Measurements from ENCODE around the gene OR52E2. TPM values are rescaled to one million over a fixed set of nuclear protein-coding genes. Genes with fewer than 3 reads are reported as not detected.

The OR52E2 gene
- total and polyA plus RNA-seq, 12 donors = not detected

GRCh38 chr11:5021996-5022395 is 37.4 kb downstream of the OR52E2 start:
- WGBS, 4 donors = 79 to 86% (median 81%) methylated on average over 2 of the region's 2 CpGs
- Histone ChIP-seq H3K4me1 (replicated peaks in 1 of 2) (no peaks in the 10 kb centered on the region), H3K4me3 (no peak overlapping the region), H3K27ac (no peak overlapping the region), H3K9me3 (replicated peaks in 1 of 3) (peaks cover 0 to 7% (median 0%) of the 10 kb centered on the region in 3 donors), H3K36me3 (replicated peaks in 1 of 2) (no peaks in the 10 kb centered on the region), H3K27me3 (no peaks in the 10 kb centered on the region)
- DNase-seq = no peak
- intact Hi-C loops (cut with DNase I) = no loop called here
- TF ChIP-seq POLR2A (IDR thresholded peaks at IDR 0.05) = no peak
- no peak for TF ChIP-seq CTCF (IDR thresholded peaks at IDR 0.05)

- Histone ChIP-seq H3K9me3 (replicated peaks in 1 of 3) (no peaks in the 10 kb centered on the region), H3K27me3 (no peaks in the 10 kb centered on the region), H3K36me3 (replicated peaks in 1 of 2) (no peaks in the 10 kb centered on the region), H3K27ac (no peak overlapping the region), H3K4me3 (no peak overlapping the region), H3K4me1 (replicated peaks in 1 of 2) (no peaks in the 10 kb centered on the region)
- WGBS, 4 donors = 64 to 80% (median 75%) methylated on average over 1 of the region's 1 CpG
- TF ChIP-seq POLR2A (IDR thresholded peaks at IDR 0.05) (no peak), CTCF (IDR thresholded peaks at IDR 0.05) (no peak)
- no peak for DNase-seq
- intact Hi-C loops (cut with DNase I) = no loop called here
Measured at GRCh38 chr11:5013012-5013411, 46.4 kb downstream of the OR52E2 start.

GRCh38 chr11:5011254-5011653 is 48.2 kb downstream of the OR52E2 start:
- WGBS, 4 donors = 64 to 74% (median 68%) methylated on average over 8 of the region's 8 CpGs
- DNase-seq = no peak
- intact Hi-C loops (cut with DNase I) = no loop called here

More at GRCh38 chr11:5011254-5011653, 48.2 kb downstream of the OR52E2 start:
- no peak overlapping the region for H3K27ac ChIP-seq
- TF ChIP-seq POLR2A (IDR thresholded peaks at IDR 0.05) = no peak
- H3K27me3 ChIP-seq = no peaks in the 10 kb centered on the region
- H3K4me1 ChIP-seq (replicated peaks in 1 of 2) = no peaks in the 10 kb centered on the region
- no peaks in the 10 kb centered on the region for H3K36me3 ChIP-seq (replicated peaks in 1 of 2)
- no peak overlapping the region for H3K4me3 ChIP-seq
- no peaks in the 10 kb centered on the region for H3K9me3 ChIP-seq (replicated peaks in 1 of 3)

Other genes starting within 250 kb of the OR52E2 start
- not detected for gene OR51F2, start 238.3 kb downstream of the OR52E2 start, total RNA-seq
- gene OR51F2, start 238.3 kb downstream of the OR52E2 start, polyA plus RNA-seq = not detected
- gene OR51S1, start 210.4 kb downstream of the OR52E2 start, total RNA-seq = not detected
- gene OR51S1, start 210.4 kb downstream of the OR52E2 start, polyA plus RNA-seq = not detected
- gene OR51T1, start 177.7 kb downstream of the OR52E2 start, total RNA-seq = not detected
- not detected for gene OR51T1, start 177.7 kb downstream of the OR52E2 start, polyA plus RNA-seq
- not detected for gene OR51A7, start 155.8 kb downstream of the OR52E2 start, total RNA-seq
- not detected for gene OR51A7, start 155.8 kb downstream of the OR52E2 start, polyA plus RNA-seq
- gene OR51G2, start 140.3 kb downstream of the OR52E2 start, total RNA-seq = not detected
- not detected for gene OR51G2, start 140.3 kb downstream of the OR52E2 start, polyA plus RNA-seq
- gene OR51G1, start 135.3 kb downstream of the OR52E2 start, total RNA-seq = not detected
- gene OR51G1, start 135.3 kb downstream of the OR52E2 start, polyA plus RNA-seq = not detected
- gene OR51A4, start 112.0 kb downstream of the OR52E2 start, total RNA-seq = not detected
- not detected for gene OR51A4, start 112.0 kb downstream of the OR52E2 start, polyA plus RNA-seq
- not detected for gene OR51A2, start 103.9 kb downstream of the OR52E2 start, total RNA-seq
- gene OR51A2, start 103.9 kb downstream of the OR52E2 start, polyA plus RNA-seq = not detected
- gene OR51L1, start 64.8 kb downstream of the OR52E2 start, total RNA-seq = not detected
- gene OR51L1, start 64.8 kb downstream of the OR52E2 start, polyA plus RNA-seq = not detected
- gene OR52J3, start 13.1 kb downstream of the OR52E2 start, total RNA-seq = not detected
- gene OR52J3, start 13.1 kb downstream of the OR52E2 start, polyA plus RNA-seq = not detected
- gene OR52E1, start 9.9 kb upstream of the OR52E2 start, total RNA-seq = not detected
- gene OR52E1, start 9.9 kb upstream of the OR52E2 start, polyA plus RNA-seq = not detected
- gene OR52A5, start 78.7 kb upstream of the OR52E2 start, total RNA-seq = not detected
- not detected for gene OR52A5, start 78.7 kb upstream of the OR52E2 start, polyA plus RNA-seq
- not detected for gene OR52A1, start 95.1 kb upstream of the OR52E2 start, total RNA-seq
- gene OR52A1, start 95.1 kb upstream of the OR52E2 start, polyA plus RNA-seq = not detected
- not detected for gene OR51V1, start 141.1 kb upstream of the OR52E2 start, total RNA-seq
- gene OR51V1, start 141.1 kb upstream of the OR52E2 start, polyA plus RNA-seq = not detected
- gene HBB, start 167.4 kb upstream of the OR52E2 start, total RNA-seq = 100 to 1,000 TPM in 2 of 9 donors, 10 to 100 TPM in 4, 1 to 10 TPM in 3; 1.1 to 794 (median 10.5) TPM
- 10 to 100 TPM in 1 of 3 donors, 1 to 10 TPM in 2; 1.3 to 23.8 (median 8.0) TPM for gene HBB, start 167.4 kb upstream of the OR52E2 start, polyA plus RNA-seq
- gene HBD, start 174.9 kb upstream of the OR52E2 start, total RNA-seq = 1 to 10 TPM in 1 of 9 donors, under 1 TPM in 2, not detected in 6; 0.53 to 2.1 (median 0.83) TPM
- not detected for gene HBD, start 174.9 kb upstream of the OR52E2 start, polyA plus RNA-seq
- 10 to 100 TPM in 1 of 9 donors, 1 to 10 TPM in 2, not detected in 6; 3.6 to 22.7 (median 3.8) TPM for gene HBG1, start 190.2 kb upstream of the OR52E2 start, total RNA-seq
- gene HBG1, start 190.2 kb upstream of the OR52E2 start, polyA plus RNA-seq = not detected
- 1,000 to 10,000 TPM in 1 of 9 donors, 10 to 100 TPM in 2, under 1 TPM in 1, not detected in 5; 0.78 to 9,973 (median 12.5) TPM for gene HBG2, start 195.2 kb upstream of the OR52E2 start, total RNA-seq
- under 1 TPM in 1 of 3 donors, not detected in 2; 0.51 TPM for gene HBG2, start 195.2 kb upstream of the OR52E2 start, polyA plus RNA-seq
- gene HBE1, start 210.3 kb upstream of the OR52E2 start, total RNA-seq = 10 to 100 TPM in 1 of 9 donors, 1 to 10 TPM in 2, not detected in 6; 3.6 to 42.8 (median 3.7) TPM
- gene HBE1, start 210.3 kb upstream of the OR52E2 start, polyA plus RNA-seq = under 1 TPM in 2 of 3 donors, not detected in 1; 0.16 to 0.24 TPM
- under 1 TPM in 3 of 9 donors, not detected in 6; 0.28 to 0.78 (median 0.34) TPM for gene OR51B4, start 242.3 kb upstream of the OR52E2 start, total RNA-seq
- not detected for gene OR51B4, start 242.3 kb upstream of the OR52E2 start, polyA plus RNA-seq